ENCODE results near the gene CCDC183.

GRCh38 chr9:136790640-136791515 is 5.3 kb upstream of the CCDC183 start, which contains the start of gene TMEM141:
- no peak for TF ChIP-seq POLR2A (IDR thresholded peaks at IDR 0.05; ENCODE audit: low read depth, low read length)
- no peak for TF ChIP-seq CTCF (conservative IDR thresholded peaks at IDR 0.05; ENCODE audit: low read depth, low read length)
